ENCODE measurements around the gene TMEM54. TPM values are rescaled to one million over a fixed set of nuclear protein-coding genes. Genes with fewer than 3 reads are reported as not detected.

Gene TMEM54
- total and polyA plus RNA-seq, 2 of the 13 experiments (the other 11 are each of a cell fraction or from before 2014, with no cell fraction given): 2.5 to 2.9 TPM

DNA sequence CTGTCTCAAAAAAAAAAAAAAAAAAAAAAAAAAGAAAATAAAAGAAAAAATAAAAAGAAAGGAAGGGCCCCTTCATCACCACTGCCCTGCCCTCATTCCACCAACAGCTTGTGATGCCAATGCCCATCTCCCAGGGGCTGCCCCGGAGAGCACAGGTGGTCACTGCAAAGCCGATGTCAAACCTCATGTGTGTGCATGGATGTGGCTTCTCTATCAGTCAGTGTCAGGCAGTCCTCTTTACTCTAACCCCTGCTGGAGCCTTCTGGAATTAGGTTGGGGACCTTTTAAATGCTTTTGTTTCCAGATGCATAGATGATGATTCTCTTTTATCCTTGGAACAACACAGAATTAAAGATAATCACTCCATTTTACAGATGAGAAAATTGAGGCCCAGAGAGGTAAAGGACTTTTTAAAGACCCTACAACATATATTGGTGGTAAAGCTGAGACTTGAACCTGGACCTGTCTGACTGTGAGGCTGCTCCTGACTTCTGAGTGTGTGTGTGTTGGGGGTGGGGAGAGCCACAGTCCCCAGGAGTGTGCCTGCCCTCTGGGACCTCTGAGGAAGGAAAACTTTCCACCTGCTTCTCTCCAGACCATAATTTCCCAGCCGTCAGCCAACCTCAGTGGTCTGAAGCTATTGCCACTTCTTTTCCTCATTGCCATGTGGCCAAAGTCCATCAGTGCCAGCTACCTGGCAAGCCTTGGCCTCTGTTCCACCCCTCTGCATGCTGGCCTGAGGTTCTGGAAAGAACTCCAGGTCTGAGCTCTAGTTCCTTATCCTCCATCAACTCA, 3.0 kb upstream of the TMEM54 start:
- CTCF ChIA-PET (ENCODE audit: low intra/inter-chr PET ratio, low total read pairs): no interaction called here
- intact Hi-C loops (cut with micrococcal nuclease; ENCODE audit: unreplicated experiment): no loop called here
- no TSS peak for BruUV-seq (replicated peaks)
- Histone ChIP-seq H3K79me2 (ENCODE audit: insufficient read depth, low read length) (no peaks in the 10 kb centered on the region), H3K4me3 (replicated peaks in 1 of 3; ENCODE audit: insufficient read depth in 1 of 3, low read depth in 2 of 3, low read length in 3 of 3) (no peak overlapping the region), H3K4me1 (ENCODE audit: insufficient read depth, low read length) (0 out of 2 replicates have a peak, but pooled peaks cover 7% of the 10 kb centered on the region), H3K4me2 (ENCODE audit: low read depth, low read length) (no peak overlapping the region), H3K36me3 (replicated peaks in 1 of 2; ENCODE audit: control insufficient read depth in 1 of 2, insufficient read depth in 2 of 2, low read length in 2 of 2) (no peaks in the 10 kb centered on the region), H3K9me3 (ENCODE audit: low read length) (no peaks in the 10 kb centered on the region), H3K27ac (ENCODE audit: extremely low read length, insufficient read depth, low read length) (no peak overlapping the region), H2AFZ (ENCODE audit: low read length) (no peak overlapping the region), H3K27me3 (ENCODE audit: control insufficient read depth in 1 of 2, insufficient read depth in 2 of 2, low read length in 2 of 2) (peaks cover 4 to 34% of the 10 kb centered on the region in 2 experiments), H4K20me1 (ENCODE audit: insufficient read depth, low read length) (no peaks in the 10 kb centered on the region), H3K9ac (ENCODE audit: insufficient read depth, low read depth, low read length) (no peak overlapping the region)
- ATAC-seq (no peak), FAIRE-seq (no peak), DNase-seq (ENCODE audit: low spot score) (no peak)
- in situ Hi-C loops (cut with HindIII; ENCODE audit: extremely low pct_ligation_motif_present, low pct_unique_long_range_greater_than_20kb): no loop called here
- no peak for TF ChIP-seq RELA (CRISPR knock-in tag; IDR thresholded peaks at IDR 0.05)
- no peak for TF ChIP-seq ZNF414 (CRISPR knock-in tag; IDR thresholded peaks at IDR 0.05)
- no peak for TF ChIP-seq SP5 (CRISPR knock-in tag; IDR thresholded peaks at IDR 0.05; ENCODE audit: borderline replicate concordance, low read depth)
- TF ChIP-seq SAP130 (CRISPR knock-in tag; IDR thresholded peaks at IDR 0.05; ENCODE audit: low read depth): no peak
- TF ChIP-seq ZNF251 (CRISPR knock-in tag; IDR thresholded peaks at IDR 0.05): no peak
- no peak for TF ChIP-seq NPAS2 (CRISPR knock-in tag; IDR thresholded peaks at IDR 0.05; ENCODE audit: borderline replicate concordance)
- TF ChIP-seq TAF15 (IDR thresholded peaks at IDR 0.05; ENCODE audit: low read depth, low read length, poor library complexity, severe bottlenecking): no peak
- TF ChIP-seq, protein P1, sequence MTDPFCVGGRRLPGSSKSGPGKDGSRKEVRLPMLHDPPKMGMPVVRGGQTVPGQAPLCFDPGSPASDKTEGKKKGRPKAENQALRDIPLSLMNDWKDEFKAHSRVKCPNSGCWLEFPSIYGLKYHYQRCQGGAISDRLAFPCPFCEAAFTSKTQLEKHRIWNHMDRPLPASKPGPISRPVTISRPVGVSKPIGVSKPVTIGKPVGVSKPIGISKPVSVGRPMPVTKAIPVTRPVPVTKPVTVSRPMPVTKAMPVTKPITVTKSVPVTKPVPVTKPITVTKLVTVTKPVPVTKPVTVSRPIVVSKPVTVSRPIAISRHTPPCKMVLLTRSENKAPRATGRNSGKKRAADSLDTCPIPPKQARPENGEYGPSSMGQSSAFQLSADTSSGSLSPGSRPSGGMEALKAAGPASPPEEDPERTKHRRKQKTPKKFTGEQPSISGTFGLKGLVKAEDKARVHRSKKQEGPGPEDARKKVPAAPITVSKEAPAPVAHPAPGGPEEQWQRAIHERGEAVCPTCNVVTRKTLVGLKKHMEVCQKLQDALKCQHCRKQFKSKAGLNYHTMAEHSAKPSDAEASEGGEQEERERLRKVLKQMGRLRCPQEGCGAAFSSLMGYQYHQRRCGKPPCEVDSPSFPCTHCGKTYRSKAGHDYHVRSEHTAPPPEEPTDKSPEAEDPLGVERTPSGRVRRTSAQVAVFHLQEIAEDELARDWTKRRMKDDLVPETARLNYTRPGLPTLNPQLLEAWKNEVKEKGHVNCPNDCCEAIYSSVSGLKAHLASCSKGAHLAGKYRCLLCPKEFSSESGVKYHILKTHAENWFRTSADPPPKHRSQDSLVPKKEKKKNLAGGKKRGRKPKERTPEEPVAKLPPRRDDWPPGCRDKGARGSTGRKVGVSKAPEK (CRISPR knock-in tag; IDR thresholded peaks at IDR 0.05; ENCODE audit: borderline replicate concordance): no peak
- WGBS (ENCODE audit: low lambda C conversion rate): 53% methylated on average over 3 of the region's 3 CpGs
- POLR2A ChIA-PET: no interaction called here
